Activated T-cell treated with anti-CD3 and anti-CD28 coated beads, Interleukin-2, amount 50 U/mL, for 24 hours (primary cell): ENCODE results near the gene RAD51B.
A peak's percentile ranks its signal among the peaks of the same experiment; 100 is the strongest.

Source experiments
- DNase-seq: peaks from one replicate; pipeline ENCODE4 v3.0.0-alpha.2; 2020
- H3K27ac Mint-ChIP-seq: 2 replicates; pipeline ENCODE4 v1.8.0; 2020; ENCODE audit warnings: mild to moderate bottlenecking, mixed read lengths
- H3K27me3 Mint-ChIP-seq: 2 replicates; pipeline ENCODE4 v1.8.0; 2020; ENCODE audit warnings: mixed read lengths
- H3K36me3 Mint-ChIP-seq: 2 replicates; pipeline ENCODE4 v1.8.0; 2020; ENCODE audit warnings: low read depth, mixed read lengths
- H3K4me1 Mint-ChIP-seq: 2 replicates; pipeline ENCODE4 v1.8.0; 2020; ENCODE audit warnings: low read depth, mixed read lengths
- H3K4me3 Mint-ChIP-seq: 2 replicates; pipeline ENCODE4 v1.8.0; 2020; ENCODE audit warnings: mild to moderate bottlenecking, moderate library complexity, mixed read lengths
- H3K9me3 Mint-ChIP-seq: 2 replicates; pipeline ENCODE4 v1.8.0; 2020; ENCODE audit warnings: mixed read lengths

Gene RAD51B

DNA sequence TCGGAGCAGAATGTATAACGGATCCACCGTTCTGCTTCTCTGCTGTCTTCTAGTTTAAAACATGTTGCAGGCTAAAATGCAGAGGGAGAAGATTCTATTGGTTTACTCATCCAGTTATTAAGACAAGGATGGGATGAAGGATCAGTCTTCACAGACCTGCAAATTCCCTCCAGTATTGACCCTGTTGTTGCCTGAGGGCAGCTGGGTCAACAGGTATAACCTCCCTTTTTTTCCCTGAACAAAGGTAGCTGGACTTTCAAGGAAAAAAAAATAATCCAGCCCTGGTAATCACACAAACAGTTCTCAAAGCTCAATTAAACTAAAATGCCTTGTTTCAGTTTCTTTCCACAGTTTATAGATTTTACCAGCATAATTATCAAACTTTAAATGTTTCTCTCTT is 492.7 kb downstream of the RAD51B start:
- Mint-ChIP-seq H3K36me3 (no peaks in the 10 kb centered on the region), H3K4me1 (peaks cover 34% of the 10 kb centered on the region), H3K27me3 (no peaks in the 10 kb centered on the region), H3K9me3 (no peaks in the 10 kb centered on the region), H3K27ac (no peak overlapping the region), H3K4me3 (no peak overlapping the region)
- DNase-seq: no peak

DNA sequence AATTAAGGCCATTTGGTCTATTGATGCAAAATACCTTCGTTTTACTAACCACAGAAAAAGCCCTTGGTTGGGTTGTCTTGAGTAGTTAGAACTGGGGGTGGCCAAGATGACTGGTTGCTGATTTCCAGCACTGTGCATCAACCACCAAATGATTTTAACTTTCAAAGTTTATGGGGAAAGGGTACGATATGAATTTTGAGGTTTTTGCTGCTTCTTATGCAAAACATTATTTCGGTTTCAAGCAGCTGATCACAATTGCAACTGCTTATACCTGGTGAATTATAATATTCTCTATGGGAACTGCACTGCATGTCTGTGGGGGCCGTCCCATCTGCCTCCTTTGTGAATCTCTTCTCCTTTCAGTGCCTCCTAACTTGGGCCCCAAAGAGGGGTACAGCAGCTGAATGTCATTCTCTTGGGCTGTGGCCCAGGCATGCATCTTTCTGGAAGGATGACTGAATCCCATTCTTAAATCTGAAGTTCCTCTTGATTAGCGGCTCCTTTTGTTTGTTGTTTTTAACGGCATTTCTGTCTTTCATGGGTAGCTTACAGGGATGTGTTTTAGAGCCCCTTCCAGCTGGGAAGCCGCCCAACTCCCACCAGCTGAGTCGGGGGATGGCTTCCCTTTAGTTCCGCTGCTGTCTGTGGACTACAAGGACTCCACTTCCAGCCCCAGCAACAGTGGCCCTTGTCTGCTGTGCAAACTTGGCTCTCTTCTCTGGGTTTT is 493.5 kb downstream of the RAD51B start:
- H3K27ac Mint-ChIP-seq: no peak overlapping the region
- no peaks in the 10 kb centered on the region for H3K27me3 Mint-ChIP-seq
- H3K4me1 Mint-ChIP-seq: peaks cover 36% of the 10 kb centered on the region
- H3K9me3 Mint-ChIP-seq: no peaks in the 10 kb centered on the region
- peak; percentile 49 for DNase-seq
- no peaks in the 10 kb centered on the region for H3K36me3 Mint-ChIP-seq
- H3K4me3 Mint-ChIP-seq: no peak overlapping the region

- Mint-ChIP-seq H3K9me3 (no peaks in the 10 kb centered on the region), H3K36me3 (no peaks in the 10 kb centered on the region), H3K27ac (no peak overlapping the region), H3K4me3 (no peak overlapping the region), H3K27me3 (no peaks in the 10 kb centered on the region), H3K4me1 (peaks cover 29% of the 10 kb centered on the region)
- DNase-seq: no peak
Observed at GRCh38 chr14:68314642-68315041, 495.1 kb downstream of the RAD51B start.

- Mint-ChIP-seq H3K4me1 (peaks cover 29% of the 10 kb centered on the region), H3K27ac (no peak overlapping the region), H3K4me3 (no peak overlapping the region), H3K36me3 (no peaks in the 10 kb centered on the region), H3K9me3 (no peaks in the 10 kb centered on the region), H3K27me3 (no peaks in the 10 kb centered on the region)
- DNase-seq: no peak
Observed at GRCh38 chr14:68315081-68315480, 495.5 kb downstream of the RAD51B start.

- Mint-ChIP-seq H3K9me3 (no peaks in the 10 kb centered on the region), H3K27ac (no peak overlapping the region), H3K36me3 (no peaks in the 10 kb centered on the region), H3K4me3 (no peak overlapping the region), H3K27me3 (no peaks in the 10 kb centered on the region), H3K4me1 (peaks cover 27% of the 10 kb centered on the region)
- DNase-seq: no peak
Observed at GRCh38 chr14:68316078-68316868, 496.7 kb downstream of the RAD51B start.

- H3K27me3 Mint-ChIP-seq: no peaks in the 10 kb centered on the region
- DNase-seq: no peak
- peaks cover 23% of the 10 kb centered on the region for H3K4me1 Mint-ChIP-seq
- H3K4me3 Mint-ChIP-seq: no peak overlapping the region
- no peaks in the 10 kb centered on the region for H3K9me3 Mint-ChIP-seq
- no peaks in the 10 kb centered on the region for H3K36me3 Mint-ChIP-seq
- H3K27ac Mint-ChIP-seq: no peak overlapping the region
Observed at GRCh38 chr14:68317239-68317638, 497.7 kb downstream of the RAD51B start.

- no peaks in the 10 kb centered on the region for H3K27me3 Mint-ChIP-seq
- no peaks in the 10 kb centered on the region for H3K36me3 Mint-ChIP-seq
- no peak overlapping the region for H3K27ac Mint-ChIP-seq
- H3K4me1 Mint-ChIP-seq: peaks cover 11% of the 10 kb centered on the region
- H3K9me3 Mint-ChIP-seq: no peaks in the 10 kb centered on the region
- no peak for DNase-seq
- H3K4me3 Mint-ChIP-seq: no peak overlapping the region
Observed at GRCh38 chr14:68318828-68319227, 499.2 kb downstream of the RAD51B start.

GRCh38 chr14:68320495-68320894 is 500.9 kb downstream of the RAD51B start:
- no peaks in the 10 kb centered on the region for H3K27me3 Mint-ChIP-seq
- no peaks in the 10 kb centered on the region for H3K36me3 Mint-ChIP-seq
- no peak for DNase-seq
- H3K9me3 Mint-ChIP-seq: no peaks in the 10 kb centered on the region
- no peak overlapping the region for H3K4me3 Mint-ChIP-seq
- H3K27ac Mint-ChIP-seq: no peak overlapping the region
- H3K4me1 Mint-ChIP-seq: peaks cover 7% of the 10 kb centered on the region

DNA sequence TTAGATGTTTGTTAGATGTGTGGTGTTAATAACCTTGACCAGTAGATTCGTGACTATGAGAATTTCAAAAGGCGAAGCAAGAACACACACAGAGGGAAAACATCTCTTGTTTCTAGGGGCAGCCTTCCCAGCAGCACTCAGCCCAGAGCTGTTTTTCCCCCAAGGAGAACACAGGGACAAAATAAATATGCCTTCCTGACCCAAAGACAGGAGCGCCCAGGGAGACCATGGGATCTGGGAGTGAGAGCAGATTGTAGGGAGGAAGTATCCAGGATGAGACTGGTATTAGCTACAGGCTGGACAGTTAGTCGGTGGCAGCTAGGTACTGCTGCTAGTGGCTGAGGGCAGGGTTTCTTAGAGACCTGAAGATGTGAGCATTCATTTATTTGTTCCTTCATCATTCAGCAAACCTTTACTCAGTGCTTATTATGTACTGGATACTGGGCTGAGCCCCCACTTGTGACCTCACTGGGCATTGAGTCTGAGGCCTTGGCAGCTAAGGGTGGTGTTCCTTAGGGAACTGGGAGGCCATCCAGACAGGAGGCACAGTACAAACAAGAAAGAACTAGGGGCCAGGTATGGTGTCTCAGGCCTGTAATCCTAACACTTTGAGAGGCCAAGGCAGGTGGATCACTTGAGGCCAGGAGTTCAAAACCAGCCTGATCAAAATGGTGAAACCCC is 503.5 kb downstream of the RAD51B start:
- no peak overlapping the region for H3K27ac Mint-ChIP-seq

GRCh38 chr14:68325267-68325807 is 505.8 kb downstream of the RAD51B start:
- Mint-ChIP-seq H3K27ac (no peak overlapping the region), H3K9me3 (no peaks in the 10 kb centered on the region), H3K36me3 (no peaks in the 10 kb centered on the region), H3K27me3 (no peaks in the 10 kb centered on the region), H3K4me1 (peaks cover 6% of the 10 kb centered on the region), H3K4me3 (no peak overlapping the region)
- DNase-seq: no peak

More for the DNA sequence above, 503.5 kb downstream of the RAD51B start:
- Mint-ChIP-seq H3K36me3 (no peaks in the 10 kb centered on the region), H3K4me3 (no peak overlapping the region), H3K9me3 (no peaks in the 10 kb centered on the region), H3K4me1 (peaks cover 5% of the 10 kb centered on the region), H3K27me3 (no peaks in the 10 kb centered on the region)
- no peak for DNase-seq

DNA sequence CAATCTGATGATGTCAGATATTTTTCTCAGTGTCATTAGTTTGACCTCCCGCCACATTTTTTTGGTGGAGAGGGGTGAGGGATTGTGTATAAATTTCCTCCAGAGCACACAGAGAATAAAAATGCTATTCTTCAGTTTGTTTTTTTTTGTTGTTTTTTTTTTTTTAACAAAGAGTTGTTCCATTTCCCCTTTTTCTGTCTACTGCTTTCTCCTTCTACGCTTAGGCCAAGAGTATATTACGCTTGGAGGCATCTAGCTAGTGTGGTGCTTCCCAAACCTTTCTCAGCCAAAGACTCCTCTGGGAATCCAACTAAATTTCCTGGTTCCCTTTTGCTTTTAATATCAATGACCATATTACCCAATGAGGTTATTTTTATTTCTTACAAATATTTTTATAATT is 507.7 kb downstream of the RAD51B start:
- no peak overlapping the region for H3K4me3 Mint-ChIP-seq
- H3K27me3 Mint-ChIP-seq: no peaks in the 10 kb centered on the region
- no peaks in the 10 kb centered on the region for H3K36me3 Mint-ChIP-seq
- no peak overlapping the region for H3K27ac Mint-ChIP-seq
- no peaks in the 10 kb centered on the region for H3K9me3 Mint-ChIP-seq
- H3K4me1 Mint-ChIP-seq: peaks cover 1% of the 10 kb centered on the region
- DNase-seq: no peak

DNA sequence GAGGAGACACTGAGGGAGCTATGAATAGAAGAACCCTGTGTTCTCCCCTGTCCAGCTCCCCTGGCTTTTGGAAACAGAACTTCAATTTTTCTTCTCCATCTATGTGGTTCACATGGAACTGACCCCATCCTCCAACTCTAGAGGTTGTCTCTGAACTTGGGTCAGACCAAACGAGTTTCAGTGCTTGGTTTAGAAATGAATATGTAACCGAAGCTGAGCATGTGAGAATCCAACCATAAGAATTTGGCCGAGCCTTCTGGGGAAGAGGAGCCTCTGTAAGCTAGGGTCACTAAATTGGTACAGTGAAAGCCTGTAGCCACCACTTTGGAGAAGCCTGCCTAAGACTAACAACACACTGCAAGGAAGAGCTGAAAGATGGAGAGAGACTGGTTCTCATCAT is 508.9 kb downstream of the RAD51B start:
- Mint-ChIP-seq H3K4me3 (no peak overlapping the region), H3K36me3 (no peaks in the 10 kb centered on the region), H3K27me3 (no peaks in the 10 kb centered on the region), H3K9me3 (no peaks in the 10 kb centered on the region), H3K27ac (no peak overlapping the region), H3K4me1 (peaks cover 1% of the 10 kb centered on the region)
- DNase-seq: no peak

GRCh38 chr14:68331426-68331825 is 511.8 kb downstream of the RAD51B start:
- no peaks in the 10 kb centered on the region for H3K27me3 Mint-ChIP-seq
- no peak overlapping the region for H3K4me3 Mint-ChIP-seq
- no peaks in the 10 kb centered on the region for H3K9me3 Mint-ChIP-seq
- no peak for DNase-seq
- H3K36me3 Mint-ChIP-seq: no peaks in the 10 kb centered on the region
- peaks cover 4% of the 10 kb centered on the region for H3K4me1 Mint-ChIP-seq
- no peak overlapping the region for H3K27ac Mint-ChIP-seq

DNA sequence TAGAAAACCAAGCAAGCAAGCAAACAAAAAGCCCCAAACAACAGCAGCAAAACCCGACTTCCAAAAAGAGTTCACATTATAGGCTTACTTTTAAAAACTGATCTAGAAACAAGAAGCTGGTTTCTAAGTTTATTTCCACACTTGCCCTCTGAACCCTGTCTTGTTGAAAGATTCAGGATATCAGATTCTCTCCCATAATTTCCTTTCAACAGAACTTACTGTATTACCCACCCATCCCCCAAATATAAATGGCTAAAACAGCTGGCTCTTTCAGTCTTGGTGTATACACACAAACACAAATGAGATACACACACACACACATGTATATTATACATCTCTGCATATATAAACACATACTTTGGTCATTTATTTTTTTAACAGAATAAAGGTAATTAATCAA is 512.4 kb downstream of the RAD51B start:
- H3K9me3 Mint-ChIP-seq: no peaks in the 10 kb centered on the region
- no peaks in the 10 kb centered on the region for H3K27me3 Mint-ChIP-seq
- no peak overlapping the region for H3K4me3 Mint-ChIP-seq
- no peak for DNase-seq
- H3K4me1 Mint-ChIP-seq: peaks cover 4% of the 10 kb centered on the region
- no peak overlapping the region for H3K27ac Mint-ChIP-seq
- no peaks in the 10 kb centered on the region for H3K36me3 Mint-ChIP-seq

- H3K4me3 Mint-ChIP-seq: no peak overlapping the region
- no peaks in the 10 kb centered on the region for H3K27me3 Mint-ChIP-seq
- no peak overlapping the region for H3K27ac Mint-ChIP-seq
- H3K4me1 Mint-ChIP-seq: peaks cover 4% of the 10 kb centered on the region
- H3K9me3 Mint-ChIP-seq: no peaks in the 10 kb centered on the region
- H3K36me3 Mint-ChIP-seq: no peaks in the 10 kb centered on the region
- no peak for DNase-seq
Observed at GRCh38 chr14:68333262-68333661, 513.7 kb downstream of the RAD51B start.
